Psoas muscle (tissue), 8 donors: ENCODE results near the gene EPB41L3. TPM values are rescaled to one million over a fixed set of nuclear protein-coding genes. Genes with fewer than 3 reads are reported as not detected.
"Not testable (repeated sequence)": the region's sequence is repeated elsewhere in the genome, so short reads cannot be mapped to it uniquely, and the experiment has no call there.

Experiments used
- ATAC-seq, 4 donors: fragments of 200-7000 bp; cut with Tn5 transposase; one replicate each; pipeline ENCODE4 v1.9.1; 2020; ENCODE audit warnings: moderate library complexity in 3 of 4, mild to moderate bottlenecking in 2 of 4
- DNase-seq, 2 donors: peaks; one replicate each; pipeline ENCODE4 v3.0.0-alpha.2; 2020
- H3K27ac ChIP-seq: fragments of 200-600 bp; one replicate; pipeline ENCODE4 v1.8.0; 2022
- H3K27me3 ChIP-seq, 3 donors: fragments of 200-600 bp in 1 of 3; one replicate each; pipeline versions ENCODE4 v1.6.1 to v1.8.0; 2013 to 2022; ENCODE audit warnings: low read length in 2 of 3, mild to moderate bottlenecking in 2 of 3, moderate library complexity in 1 of 3; ENCODE audit not compliant: insufficient read depth in 3 of 3
- H3K36me3 ChIP-seq, 2 donors: fragments of 200-600 bp in 1 of 2; one replicate each; pipeline versions ENCODE4 v1.6.1 to v1.8.0; 2013 to 2022; ENCODE audit warnings: low read depth in 1 of 2, mild to moderate bottlenecking in 1 of 2, moderate library complexity in 1 of 2; ENCODE audit not compliant: insufficient read depth in 1 of 2
- H3K4me1 ChIP-seq: fragments of 200-600 bp; one replicate; pipeline ENCODE4 v1.8.0; 2022
- H3K4me3 ChIP-seq: fragments of 200-600 bp; one replicate; pipeline ENCODE4 v1.8.0; 2022; ENCODE audit warnings: mild to moderate bottlenecking
- H3K9me3 ChIP-seq: fragments of 200-600 bp; one replicate; pipeline ENCODE4 v1.8.0; 2022
- WGBS, 3 donors: extraction: QIAGEN DNeasy Blood & Tissue Kit; methylation state at CpG; one replicate each; pipeline versions ENCODE4 v1.1.6 to v1.1.7; 2013; 5-methylcytosine and 5-hydroxymethylcytosine counted together
- intact Hi-C, 2 donors: fragments of 100-400 bp; cut with DNase I; formaldehyde crosslinking; loops; one replicate each; pipeline versions ENCODE4 v1.11.0 to v1.14.2; 2022
- polyA plus RNA-seq, 3 donors: library from polyadenylated mRNA; stranded (reverse); fragments of 200-250 nt; gene quantifications; one replicate each; pipeline ENCODE4 v1.2.3, GENCODE V29; 2013
- total RNA-seq, 4 donors: library from RNA; stranded (reverse); fragmentation: NEBNext Ultra II Directional in 2 of 4; extraction: Animal tissue kit (Norgen Biotek cat#: 25700) in 2 of 4; gene quantifications; one replicate each; pipeline versions ENCODE4 v1.2.1 to v1.2.4, GENCODE V29; 2021 to 2023
- TF ChIP-seq, protein P1 (sequence below): fragments of 200-600 bp; IDR thresholded peaks from one replicate; pipeline ENCODE4 v1.8.0; 2022; ENCODE audit warnings: antibody characterized with exemption
- donor health status: healthy with polysubstance abuse.
- donor health status: DM: no; HTN: no; CAD: no; lungs with moderate emphysema.
- donor health status: Bipolar disorder and iron deficiency.
- donor health status: healthy.
- donor health status: DM: yes; HTN: yes; CAD: no.
- donor health status: DM: no; HTN: no; CAD: no.
- donor health status: DM: no; HTN: no; CAD: no.
- donor health status: DM: yes; HTN: yes; CAD: no.

Gene EPB41L3
- total and polyA plus RNA-seq, 7 donors = 1.4 to 23.6 (median 6.0) TPM

GRCh38 chr18:5498452-5498851, 45.3 kb downstream of the EPB41L3 start:
- ATAC-seq = no peak
- Histone ChIP-seq H3K4me1 (no peaks in the 10 kb centered on the region), H3K27me3 (no peaks in the 10 kb centered on the region), H3K9me3 (no peaks in the 10 kb centered on the region), H3K4me3 (no peak overlapping the region), H3K27ac (no peak overlapping the region), H3K36me3 (no peaks in the 10 kb centered on the region)
- no peak for DNase-seq
- intact Hi-C loops = no loop called here
- WGBS, 3 donors = 90 to 96% (median 94%) methylated on average over 6 of the region's 6 CpGs
- TF ChIP-seq, protein P1, sequence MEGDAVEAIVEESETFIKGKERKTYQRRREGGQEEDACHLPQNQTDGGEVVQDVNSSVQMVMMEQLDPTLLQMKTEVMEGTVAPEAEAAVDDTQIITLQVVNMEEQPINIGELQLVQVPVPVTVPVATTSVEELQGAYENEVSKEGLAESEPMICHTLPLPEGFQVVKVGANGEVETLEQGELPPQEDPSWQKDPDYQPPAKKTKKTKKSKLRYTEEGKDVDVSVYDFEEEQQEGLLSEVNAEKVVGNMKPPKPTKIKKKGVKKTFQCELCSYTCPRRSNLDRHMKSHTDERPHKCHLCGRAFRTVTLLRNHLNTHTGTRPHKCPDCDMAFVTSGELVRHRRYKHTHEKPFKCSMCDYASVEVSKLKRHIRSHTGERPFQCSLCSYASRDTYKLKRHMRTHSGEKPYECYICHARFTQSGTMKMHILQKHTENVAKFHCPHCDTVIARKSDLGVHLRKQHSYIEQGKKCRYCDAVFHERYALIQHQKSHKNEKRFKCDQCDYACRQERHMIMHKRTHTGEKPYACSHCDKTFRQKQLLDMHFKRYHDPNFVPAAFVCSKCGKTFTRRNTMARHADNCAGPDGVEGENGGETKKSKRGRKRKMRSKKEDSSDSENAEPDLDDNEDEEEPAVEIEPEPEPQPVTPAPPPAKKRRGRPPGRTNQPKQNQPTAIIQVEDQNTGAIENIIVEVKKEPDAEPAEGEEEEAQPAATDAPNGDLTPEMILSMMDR = no peak

- no peak for DNase-seq
- ATAC-seq = no peak
- H3K4me1 ChIP-seq = no peaks in the 10 kb centered on the region
- H3K27ac ChIP-seq = no peak overlapping the region
- no peaks in the 10 kb centered on the region for H3K9me3 ChIP-seq
- WGBS, 3 donors = 88 to 93% (median 92%) methylated on average over 2 of the region's 2 CpGs
- intact Hi-C loops = no loop called here
- H3K27me3 ChIP-seq = no peaks in the 10 kb centered on the region
- TF ChIP-seq, protein P1 = no peak
- no peaks in the 10 kb centered on the region for H3K36me3 ChIP-seq
- H3K4me3 ChIP-seq = no peak overlapping the region
Measured at GRCh38 chr18:5496305-5496704, 47.5 kb downstream of the EPB41L3 start.

- DNase-seq = no peak
- no peaks in the 10 kb centered on the region for H3K36me3 ChIP-seq
- no peak for ATAC-seq
- intact Hi-C loops = no loop called here
- H3K9me3 ChIP-seq = peaks cover 4% of the 10 kb centered on the region
- WGBS, 3 donors = 69 to 79% (median 78%) methylated on average over 5 of the region's 5 CpGs
- H3K27ac ChIP-seq = no peak overlapping the region
- no peaks in the 10 kb centered on the region for H3K4me1 ChIP-seq
- H3K4me3 ChIP-seq = no peak overlapping the region
- H3K27me3 ChIP-seq = peaks cover 0 to 3% (median 0%) of the 10 kb centered on the region in 3 donors
- TF ChIP-seq, protein P1 = no peak
Measured at GRCh38 chr18:5490753-5491480, 52.9 kb downstream of the EPB41L3 start.

- 24 to 35% (median 32%) methylated on average over 23 to 24 of the region's 24 CpGs for WGBS, 3 donors
- no peaks in the 10 kb centered on the region for H3K4me1 ChIP-seq
- H3K4me3 ChIP-seq = no peak overlapping the region
- ATAC-seq (no peak), DNase-seq (no peak)
- H3K27ac ChIP-seq = no peak overlapping the region
- H3K36me3 ChIP-seq = no peaks in the 10 kb centered on the region
- intact Hi-C loops = no loop called here
- TF ChIP-seq, protein P1 = no peak
- H3K9me3 ChIP-seq = peaks cover 5% of the 10 kb centered on the region
- H3K27me3 ChIP-seq = peaks cover 0 to 3% (median 0%) of the 10 kb centered on the region in 3 donors
Measured at GRCh38 chr18:5488844-5489243, 55.0 kb downstream of the EPB41L3 start.

DNA sequence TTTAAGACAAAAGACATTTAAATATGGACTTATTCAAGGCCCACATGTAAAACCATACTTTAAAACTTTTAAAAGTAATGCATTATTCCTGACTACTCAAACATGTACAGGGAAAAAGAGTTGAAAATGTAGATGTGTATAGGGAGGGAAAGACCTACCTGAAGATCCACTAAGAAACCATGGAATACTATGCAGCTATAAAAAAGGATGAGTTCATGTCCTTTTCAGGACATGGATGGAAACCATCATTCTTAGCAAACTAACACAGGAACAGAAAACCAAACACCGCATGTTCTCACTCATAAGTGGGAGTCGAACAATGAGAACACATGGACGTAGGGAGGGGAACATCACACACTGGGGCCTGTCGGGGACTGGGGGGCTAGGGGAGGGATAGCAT, 55.8 kb downstream of the EPB41L3 start:
- H3K27me3 ChIP-seq, DNase-seq, H3K36me3 ChIP-seq, ATAC-seq, intact Hi-C loops, H3K4me1 ChIP-seq, H3K9me3 ChIP-seq, H3K27ac ChIP-seq, H3K4me3 ChIP-seq: not testable (repeated sequence)
- WGBS, 3 donors = 98 to 100% (median 98%) methylated on average over 4 of the region's 4 CpGs
